HL-60 (cell line): ENCODE data around the gene CFAP99.

Source experiments
- DNase-seq, 2 experiments: peaks; one replicate each; pipeline ENCODE4 v3.0.0-alpha.2; 2010 to 2020; ENCODE audit warnings: low read depth in 1 of 2, low spot score in 1 of 2
- H3K27ac ChIP-seq: fragments of 250-450 bp; sonication (Bioruptor Pico); replicated peaks from 2 replicates; pipeline ENCODE4 v1.5.1; 2020; ENCODE audit warnings: mild to moderate bottlenecking, moderate library complexity
- H3K27me3 ChIP-seq: fragments of 250-450 bp; sonication (Bioruptor Pico); 2 replicates; pipeline ENCODE4 v1.5.1; 2021; ENCODE audit warnings: mild to moderate bottlenecking, moderate library complexity; ENCODE audit not compliant: insufficient read depth, poor library complexity, severe bottlenecking
- H3K4me3 ChIP-seq: replicated peaks from 2 replicates; pipeline ENCODE4 v1.5.1; 2011; ENCODE audit warnings: mild to moderate bottlenecking, control low read depth, low read length; ENCODE audit not compliant: insufficient read depth
- GABPA ChIP-seq: IDR thresholded peaks from 2 replicates; pipeline ENCODE4 v1.6.1; 2012; ENCODE audit warnings: low read depth
- POLR2AphosphoS5 ChIP-seq: IDR thresholded peaks from 2 replicates; pipeline ENCODE4 v1.6.1; 2012; ENCODE audit warnings: low read depth
- REST ChIP-seq: IDR thresholded peaks from 2 replicates; pipeline ENCODE4 v1.6.1; 2012; ENCODE audit warnings: low read depth; ENCODE audit not compliant: insufficient replicate concordance
- SPI1 ChIP-seq: IDR thresholded peaks from 2 replicates; pipeline ENCODE4 v1.6.1; 2012; ENCODE audit warnings: low read depth, mild to moderate bottlenecking, borderline replicate concordance
- TF ChIP-seq, protein P1 (sequence below): IDR thresholded peaks from one replicate; pipeline ENCODE4 v1.5.1; 2011; ENCODE audit warnings: low read length, control low read depth, inconsistent platforms; ENCODE audit not compliant: insufficient read depth

The CFAP99 gene

DNA sequence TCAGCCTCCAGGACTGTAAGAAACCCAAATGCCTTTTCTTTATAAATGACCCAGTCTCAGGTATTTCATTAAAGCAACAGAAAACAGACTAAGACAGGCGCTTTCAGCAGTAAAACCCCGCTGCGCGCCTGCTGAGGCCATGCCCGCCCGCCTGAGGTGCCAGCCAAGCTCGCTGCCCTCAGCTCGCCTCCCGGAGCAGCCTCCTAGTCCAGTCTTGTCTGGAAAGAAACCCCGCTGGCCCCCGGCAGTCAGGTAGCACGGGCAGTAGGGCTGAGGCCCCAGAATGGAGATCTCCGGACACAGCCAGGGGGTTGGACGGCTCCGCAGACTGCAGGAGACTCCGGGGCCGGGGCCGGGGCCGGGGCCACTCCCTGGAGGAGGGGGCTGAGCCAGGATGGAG, 32.0 kb upstream of the CFAP99 start:
- DNase-seq = no peak
- no peak for TF ChIP-seq POLR2AphosphoS5
- no peak overlapping the region for H3K27ac ChIP-seq
- H3K27me3 ChIP-seq = no peaks in the 10 kb centered on the region
- no peak overlapping the region for H3K4me3 ChIP-seq

DNA sequence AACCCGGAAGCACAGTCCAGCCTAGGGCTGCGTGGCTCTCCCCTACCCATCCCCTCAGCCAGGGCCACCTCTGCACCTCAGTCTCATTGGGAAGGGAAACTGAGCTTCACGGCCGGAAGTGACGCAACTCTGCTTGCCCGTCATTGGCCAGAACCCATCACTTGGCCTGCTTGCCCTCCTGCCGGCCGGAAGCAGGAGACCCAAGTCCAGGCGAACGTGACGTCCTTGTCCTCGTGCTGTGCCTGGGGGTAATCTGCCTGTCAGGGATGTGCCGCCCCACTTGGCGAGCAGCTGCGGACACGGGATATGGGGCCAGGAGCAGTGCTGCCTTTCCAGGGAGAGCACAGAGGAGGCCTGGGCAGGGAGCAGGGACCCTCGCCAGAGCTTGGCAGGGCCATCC, 31.5 kb upstream of the CFAP99 start:
- TF ChIP-seq REST (no peak), POLR2AphosphoS5 (no peak), GABPA (no peak), SPI1 (no peak)
- TF ChIP-seq, protein P1, sequence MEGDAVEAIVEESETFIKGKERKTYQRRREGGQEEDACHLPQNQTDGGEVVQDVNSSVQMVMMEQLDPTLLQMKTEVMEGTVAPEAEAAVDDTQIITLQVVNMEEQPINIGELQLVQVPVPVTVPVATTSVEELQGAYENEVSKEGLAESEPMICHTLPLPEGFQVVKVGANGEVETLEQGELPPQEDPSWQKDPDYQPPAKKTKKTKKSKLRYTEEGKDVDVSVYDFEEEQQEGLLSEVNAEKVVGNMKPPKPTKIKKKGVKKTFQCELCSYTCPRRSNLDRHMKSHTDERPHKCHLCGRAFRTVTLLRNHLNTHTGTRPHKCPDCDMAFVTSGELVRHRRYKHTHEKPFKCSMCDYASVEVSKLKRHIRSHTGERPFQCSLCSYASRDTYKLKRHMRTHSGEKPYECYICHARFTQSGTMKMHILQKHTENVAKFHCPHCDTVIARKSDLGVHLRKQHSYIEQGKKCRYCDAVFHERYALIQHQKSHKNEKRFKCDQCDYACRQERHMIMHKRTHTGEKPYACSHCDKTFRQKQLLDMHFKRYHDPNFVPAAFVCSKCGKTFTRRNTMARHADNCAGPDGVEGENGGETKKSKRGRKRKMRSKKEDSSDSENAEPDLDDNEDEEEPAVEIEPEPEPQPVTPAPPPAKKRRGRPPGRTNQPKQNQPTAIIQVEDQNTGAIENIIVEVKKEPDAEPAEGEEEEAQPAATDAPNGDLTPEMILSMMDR = no peak
- no peaks in the 10 kb centered on the region for H3K27me3 ChIP-seq
- no peak for DNase-seq
- H3K4me3 ChIP-seq = no peak overlapping the region
- no peak overlapping the region for H3K27ac ChIP-seq

- TF ChIP-seq, protein P1 = no peak
- TF ChIP-seq REST (no peak), GABPA (no peak), POLR2AphosphoS5 (no peak), SPI1 (no peak)
These were observed 30.9 kb upstream of the CFAP99 start for GRCh38 chr4:2387829-2388228.

GRCh38 chr4:2388429-2389182, 30.1 kb upstream of the CFAP99 start:
- DNase-seq = no peak
- H3K4me3 ChIP-seq = no peak overlapping the region
- H3K27ac ChIP-seq = no peak overlapping the region
- TF ChIP-seq POLR2AphosphoS5 (no peak), REST (no peak), GABPA (no peak), SPI1 (no peak)
- TF ChIP-seq, protein P1 = no peak
- peaks cover 2% of the 10 kb centered on the region for H3K27me3 ChIP-seq

More at GRCh38 chr4:2387829-2388228, 30.9 kb upstream of the CFAP99 start:
- Histone ChIP-seq H3K27me3 (no peaks in the 10 kb centered on the region), H3K27ac (no peak overlapping the region), H3K4me3 (no peak overlapping the region)
- DNase-seq = no peak
